Endothelial cell of umbilical vein (primary cell): ENCODE data around the gene SOX13.

Experiments used
- EZH2 ChIP-seq: IDR thresholded peaks from 2 replicates; pipeline ENCODE4 v1.6.1; 2012; ENCODE audit warnings: borderline replicate concordance, low read depth, mild to moderate bottlenecking, moderate library complexity, low read length, inconsistent platforms; ENCODE audit not compliant: severe bottlenecking
- MYC ChIP-seq: IDR thresholded peaks from one replicate; pipeline ENCODE4 v1.6.1; 2011; ENCODE audit warnings: mild to moderate bottlenecking, low read depth, low read length
- POLR2A ChIP-seq: IDR thresholded peaks from 2 replicates; pipeline ENCODE4 v1.6.1; 2012; ENCODE audit warnings: low read depth, mild to moderate bottlenecking, control low read depth, low read length
- POLR2AphosphoS5 ChIP-seq: IDR thresholded peaks from 2 replicates; pipeline ENCODE4 v1.6.1; 2012; ENCODE audit warnings: low read depth, mild to moderate bottlenecking, control low read depth, low read length, moderate library complexity; ENCODE audit not compliant: insufficient read depth
- TF ChIP-seq, protein P1 (sequence below), 2 donors: IDR thresholded peaks; 1 replicate in 1 of 2; 2 replicates in 1 of 2; pipeline ENCODE4 v1.5.1; 2011; ENCODE audit warnings: low read length in 2 of 2, mild to moderate bottlenecking in 2 of 2, moderate library complexity in 2 of 2, control low read depth in 1 of 2, inconsistent platforms in 1 of 2, low read depth in 1 of 2; ENCODE audit not compliant: insufficient read depth in 1 of 2; ENCODE audit errors: extremely low read depth in 1 of 2
- TF ChIP-seq, protein P2 (sequence below): IDR thresholded peaks from 2 replicates; pipeline ENCODE4 v1.6.1; 2011; ENCODE audit not compliant: insufficient read depth, insufficient read length

DNA sequence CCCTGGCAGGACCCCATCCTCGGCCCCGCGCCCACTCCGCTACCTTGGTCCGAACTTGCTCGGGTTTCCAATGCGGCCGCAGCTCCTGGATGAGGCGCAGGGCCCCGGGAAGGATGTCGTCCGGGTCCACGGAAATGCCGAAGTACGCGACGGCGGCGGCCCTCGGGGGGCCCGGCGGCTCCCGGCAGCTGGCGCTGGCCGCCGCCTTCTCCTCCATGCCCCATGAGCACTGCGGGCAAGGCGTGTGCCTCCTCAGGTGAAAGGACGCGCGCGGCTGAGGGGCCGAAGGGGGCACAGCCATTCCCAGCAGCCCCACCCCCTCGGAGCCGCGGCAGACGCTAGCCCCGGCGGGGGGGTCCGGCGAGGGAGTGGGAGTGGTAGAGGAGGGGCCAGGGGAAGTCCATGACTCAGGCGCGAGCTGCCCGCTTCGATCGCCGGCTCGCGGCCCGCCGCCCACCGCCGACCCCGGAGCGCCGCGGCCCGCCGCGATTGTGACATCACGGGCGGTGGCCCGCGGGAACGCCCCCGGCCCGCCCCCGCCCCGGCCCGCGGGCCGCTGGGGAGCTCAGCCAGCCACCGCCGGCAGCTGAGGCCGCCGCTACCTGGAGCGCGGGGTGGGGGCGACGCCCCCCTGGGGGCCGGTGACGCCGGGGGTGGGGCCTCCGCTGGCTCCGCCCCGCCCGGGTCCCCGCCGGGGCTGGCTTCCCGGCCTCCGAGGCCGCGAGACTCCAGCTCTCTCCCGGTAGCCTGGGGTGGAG, 78.8 kb downstream of the SOX13 start, which contains the start of gene ETNK2:
- TF ChIP-seq, protein P1, sequence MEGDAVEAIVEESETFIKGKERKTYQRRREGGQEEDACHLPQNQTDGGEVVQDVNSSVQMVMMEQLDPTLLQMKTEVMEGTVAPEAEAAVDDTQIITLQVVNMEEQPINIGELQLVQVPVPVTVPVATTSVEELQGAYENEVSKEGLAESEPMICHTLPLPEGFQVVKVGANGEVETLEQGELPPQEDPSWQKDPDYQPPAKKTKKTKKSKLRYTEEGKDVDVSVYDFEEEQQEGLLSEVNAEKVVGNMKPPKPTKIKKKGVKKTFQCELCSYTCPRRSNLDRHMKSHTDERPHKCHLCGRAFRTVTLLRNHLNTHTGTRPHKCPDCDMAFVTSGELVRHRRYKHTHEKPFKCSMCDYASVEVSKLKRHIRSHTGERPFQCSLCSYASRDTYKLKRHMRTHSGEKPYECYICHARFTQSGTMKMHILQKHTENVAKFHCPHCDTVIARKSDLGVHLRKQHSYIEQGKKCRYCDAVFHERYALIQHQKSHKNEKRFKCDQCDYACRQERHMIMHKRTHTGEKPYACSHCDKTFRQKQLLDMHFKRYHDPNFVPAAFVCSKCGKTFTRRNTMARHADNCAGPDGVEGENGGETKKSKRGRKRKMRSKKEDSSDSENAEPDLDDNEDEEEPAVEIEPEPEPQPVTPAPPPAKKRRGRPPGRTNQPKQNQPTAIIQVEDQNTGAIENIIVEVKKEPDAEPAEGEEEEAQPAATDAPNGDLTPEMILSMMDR (IDR thresholded peaks at IDR 0.05; ENCODE audit: extremely low read depth in 1 of 2, insufficient read depth in 1 of 2, low read depth in 1 of 2, low read length in 2 of 2), result no peak
- TF ChIP-seq POLR2AphosphoS5 (peak; percentile 49), EZH2 (peak; percentile 43), MYC (no peak), POLR2A (no peak)
- TF ChIP-seq, protein P2, sequence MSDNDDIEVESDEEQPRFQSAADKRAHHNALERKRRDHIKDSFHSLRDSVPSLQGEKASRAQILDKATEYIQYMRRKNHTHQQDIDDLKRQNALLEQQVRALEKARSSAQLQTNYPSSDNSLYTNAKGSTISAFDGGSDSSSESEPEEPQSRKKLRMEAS, result no peak
